Heart right ventricle (tissue), 16 donors: ENCODE data around the gene IGFL4. TPM values are rescaled to one million over a fixed set of nuclear protein-coding genes. Genes with fewer than 3 reads are reported as not detected.

Experiments
- ATAC-seq, 8 donors: fragments of 200-7000 bp; cut with Tn5 transposase; one replicate each; pipeline ENCODE4 v1.9.1; 2020; ENCODE audit warnings: mild to moderate bottlenecking in 8 of 8, moderate library complexity in 8 of 8, moderate number of reproducible peaks in 1 of 8
- DNase-seq, 2 donors: peaks; one replicate each; pipeline ENCODE4 v3.0.0-alpha.2; 2020
- H3K27ac ChIP-seq, 10 donors: fragments of 200-600 bp; sonication (generic) in 2 of 10; one replicate each; pipeline versions ENCODE4 v1.5.0 to v1.8.0; 2020 to 2022; ENCODE audit warnings: mild to moderate bottlenecking in 3 of 10
- H3K27me3 ChIP-seq, 7 donors: fragments of 200-600 bp; one replicate each; pipeline ENCODE4 v1.8.0; 2021 to 2022; ENCODE audit warnings: mild to moderate bottlenecking in 2 of 7
- H3K36me3 ChIP-seq, 9 donors: fragments of 200-600 bp; sonication (generic) in 1 of 9; one replicate each; pipeline versions ENCODE4 v1.5.0 to v1.8.0; 2020 to 2022; ENCODE audit warnings: mild to moderate bottlenecking in 2 of 9
- H3K4me1 ChIP-seq, 9 donors: fragments of 200-600 bp; sonication (generic) in 1 of 9; one replicate each; pipeline versions ENCODE4 v1.5.0 to v1.8.0; 2020 to 2022; ENCODE audit warnings: mild to moderate bottlenecking in 4 of 9
- H3K4me3 ChIP-seq, 10 donors: fragments of 200-600 bp; sonication (generic) in 2 of 10; one replicate each; pipeline versions ENCODE4 v1.5.0 to v1.8.0; 2020 to 2022; ENCODE audit warnings: mild to moderate bottlenecking in 7 of 10, moderate library complexity in 2 of 10
- H3K9me3 ChIP-seq, 11 donors: fragments of 200-600 bp in 10 of 11; sonication (generic) in 2 of 11; one replicate each; pipeline versions ENCODE4 v1.5.0 to v1.8.0; 2013 to 2022; ENCODE audit warnings: mild to moderate bottlenecking in 2 of 11, control low read depth in 1 of 11, moderate library complexity in 1 of 11
- CTCF ChIP-seq, 9 donors: fragments of 200-600 bp; sonication (generic) in 2 of 9; IDR thresholded peaks; one replicate each; pipeline versions ENCODE4 v1.5.0 to v1.8.0; 2021 to 2022; ENCODE audit warnings: antibody characterized with exemption in 9 of 9, mild to moderate bottlenecking in 5 of 9, moderate library complexity in 1 of 9
- WGBS, 2 donors: extraction: QIAGEN DNeasy Blood & Tissue Kit; methylation state at CpG; one replicate each; pipeline ENCODE4 v1.1.7; 2013; ENCODE audit warnings: inconsistent platforms in 1 of 2; 5-methylcytosine and 5-hydroxymethylcytosine counted together
- intact Hi-C, 10 donors: fragments of 100-400 bp; cut with DNase I; formaldehyde crosslinking; loops; one replicate each; pipeline versions ENCODE4 v1.11.1 to v1.14.2; 2022
- polyA plus RNA-seq, 2 donors: library from polyadenylated mRNA; stranded (reverse); fragments of 200-250 nt; gene quantifications; one replicate each; pipeline ENCODE4 v1.2.3, GENCODE V29; 2013
- total RNA-seq, 10 donors: library from RNA; stranded (reverse); fragmentation: NEBNext Ultra II Directional in 3 of 10; extraction: Animal tissue kit (Norgen Biotek cat#: 25700) in 3 of 10; gene quantifications; one replicate each; pipeline versions ENCODE4 v1.2.1 to v1.2.4, GENCODE V29; 2021 to 2023
- donor health status: Arrhythmogenic right ventricular cardiomyopathy.
- donor health status: ischemic (EF 13 %, LVEDD 7.1; RV severe dilation, severe dysfunction).
- donor health status: healthy with polysubstance abuse.
- donor health status: DM: no; HTN: yes; CAD: no.
- donor health status: DM: no; HTN: no; CAD: no.
- donor health status: ischemic (EF 25% LVEDD 6.9; RV normal size, moderate dysfunction).
- donor health status: ischemic (EF 25% LVEDD 5.7; RV mildly dilated, moderate dysfunction).
- donor health status: healthy.
- donor health status: DM: yes; HTN: yes; CAD: no.
- donor health status: Ischemic cardiomyopathy.
- donor health status: ischemic (EF 35%, LVEDD 5.7; RV mildly dilated, moderate dysfunction).
- donor health status: nonischemic (EF 11% LVEDD 7.7; RV severe dilation, severe dysfunction).
- donor health status: DM: yes; HTN: yes; CAD: no.
- donor health status: PGD.
- donor health status: ischemic (EF 29% LVEDD 5.4; RV normal size, mild dysfunction).
- donor health status: nonischemic (EF 23%, LVEDD 6.1; RV moderate dilation, normal function).

IGFL4 gene
- total and polyA plus RNA-seq, 12 donors, result not detected

GRCh38 chr19:46068345-46069258, 27.8 kb upstream of the IGFL4 start:
- Histone ChIP-seq H3K4me1 (no peaks in the 10 kb centered on the region), H3K27ac (no peak overlapping the region), H3K9me3 (no peaks in the 10 kb centered on the region), H3K27me3 (peaks cover 0 to 95% (median 78%) of the 10 kb centered on the region in 7 donors), H3K4me3 (no peak overlapping the region), H3K36me3 (no peaks in the 10 kb centered on the region)
- ATAC-seq (no peak), DNase-seq (no peak)
- intact Hi-C loops, result no loop called here
- WGBS, 2 donors, result 68 to 76% methylated on average over 12 of the region's 12 CpGs
- TF ChIP-seq CTCF (IDR thresholded peaks at IDR 0.05), result no peak

GRCh38 chr19:46067691-46068090, 26.9 kb upstream of the IGFL4 start:
- peaks cover 0 to 94% (median 75%) of the 10 kb centered on the region in 7 donors for H3K27me3 ChIP-seq
- 81 to 89% methylated on average over 1 of the region's 1 CpG for WGBS, 2 donors
- H3K27ac ChIP-seq, result no peak overlapping the region
- no peak overlapping the region for H3K4me3 ChIP-seq
- intact Hi-C loops, result no loop called here
- no peaks in the 10 kb centered on the region for H3K9me3 ChIP-seq
- H3K36me3 ChIP-seq, result no peaks in the 10 kb centered on the region
- DNase-seq (no peak), ATAC-seq (no peak)
- H3K4me1 ChIP-seq, result no peaks in the 10 kb centered on the region
- TF ChIP-seq CTCF (IDR thresholded peaks at IDR 0.05), result no peak

GRCh38 chr19:46066471-46066870, 25.7 kb upstream of the IGFL4 start:
- Histone ChIP-seq H3K27me3 (peaks cover 0 to 94% (median 75%) of the 10 kb centered on the region in 7 donors), H3K4me1 (no peaks in the 10 kb centered on the region), H3K9me3 (peaks cover 0 to 3% (median 0%) of the 10 kb centered on the region in 11 donors), H3K27ac (no peak overlapping the region), H3K36me3 (no peaks in the 10 kb centered on the region), H3K4me3 (no peak overlapping the region)
- 71 to 94% methylated on average over 1 of the region's 1 CpG for WGBS, 2 donors
- intact Hi-C loops, result no loop called here
- ATAC-seq, result no peak
- no peak for TF ChIP-seq CTCF (IDR thresholded peaks at IDR 0.05)
- DNase-seq, result no peak

GRCh38 chr19:46065486-46066071, 24.8 kb upstream of the IGFL4 start:
- Histone ChIP-seq H3K9me3 (peaks cover 0 to 7% (median 0%) of the 10 kb centered on the region in 11 donors), H3K4me1 (no peaks in the 10 kb centered on the region), H3K4me3 (no peak overlapping the region), H3K27ac (no peak overlapping the region), H3K36me3 (no peaks in the 10 kb centered on the region), H3K27me3 (peaks cover 0 to 85% (median 69%) of the 10 kb centered on the region in 7 donors)
- DNase-seq, result no peak
- 66 to 70% methylated on average over 7 of the region's 7 CpGs for WGBS, 2 donors
- TF ChIP-seq CTCF (IDR thresholded peaks at IDR 0.05), result no peak
- intact Hi-C loops, result no loop called here
- ATAC-seq, result no peak
